GM21360 (cell line): ENCODE measurements around the gene CHRNE.
"Not testable (repeated sequence)": the region's sequence is repeated elsewhere in the genome, so short reads cannot be mapped to it uniquely, and the experiment has no call there.

ENCODE experiments used
- ATAC-seq: cut with Tn5 transposase; IDR thresholded peaks from one replicate; pipeline ENCODE4 v1.9.1; 2021; ENCODE audit warnings: mild to moderate bottlenecking, moderate library complexity; ENCODE audit not compliant: unreplicated experiment

The CHRNE gene

DNA sequence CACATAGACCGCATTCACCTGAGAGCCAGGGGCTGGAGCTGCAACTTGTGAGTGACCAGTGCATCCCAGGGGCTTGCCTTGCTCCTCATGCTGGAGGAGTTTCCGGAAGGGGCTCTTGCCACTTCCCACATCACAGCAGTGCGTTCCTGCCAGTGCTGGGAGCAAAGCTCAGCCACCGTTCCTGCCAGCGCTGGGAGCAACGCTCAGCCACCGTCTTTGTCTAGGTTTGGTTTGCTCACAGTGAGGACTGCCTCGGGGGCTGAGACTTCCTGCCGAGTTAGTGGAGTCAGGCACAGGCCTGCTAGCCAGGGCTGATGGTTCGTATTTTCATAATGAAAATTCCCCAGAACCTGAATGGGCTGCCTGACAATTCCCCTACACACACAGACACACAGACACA, 5.4 kb upstream of the CHRNE start:
- ATAC-seq, result no peak

DNA sequence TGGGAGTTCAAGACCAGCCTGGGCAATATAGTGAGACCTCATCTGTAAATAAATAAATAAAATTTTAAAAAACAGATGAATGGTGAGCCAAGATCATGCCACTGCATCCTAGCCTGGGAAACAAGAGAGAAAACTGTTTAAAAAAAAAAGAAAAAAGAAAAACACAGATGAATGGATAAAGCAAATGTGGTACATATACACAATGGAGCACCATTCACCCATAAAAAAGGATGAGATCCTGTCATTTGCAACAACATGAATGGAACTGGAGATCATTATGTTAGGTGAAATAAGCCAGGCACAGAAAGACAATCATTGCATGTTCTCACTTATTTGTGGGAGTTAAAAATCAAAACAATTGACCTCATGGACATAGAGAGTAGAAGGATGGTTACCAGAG, 3.7 kb upstream of the CHRNE start:
- ATAC-seq, result not testable (repeated sequence)

DNA sequence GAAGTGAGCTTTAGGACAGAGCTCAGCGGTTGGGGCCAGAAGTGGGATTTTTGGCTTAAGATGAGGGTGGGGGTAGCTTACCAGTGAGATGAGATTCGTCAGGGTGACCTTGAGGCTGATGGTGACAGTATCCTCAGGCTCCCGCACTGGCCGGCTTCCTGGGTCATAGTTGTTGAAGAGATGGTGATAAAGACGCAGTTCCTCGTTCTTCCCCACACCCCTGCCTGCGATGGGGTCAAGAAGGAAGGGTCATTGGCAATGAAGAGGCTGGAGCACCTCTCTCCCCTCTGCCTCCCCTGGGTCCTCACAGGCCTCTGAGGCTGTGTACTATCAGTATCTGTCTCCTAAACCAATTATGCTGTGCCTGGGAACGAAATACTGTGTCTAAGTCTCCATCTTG, 358 bp downstream of the CHRNE start:
- ATAC-seq, result no peak

DNA sequence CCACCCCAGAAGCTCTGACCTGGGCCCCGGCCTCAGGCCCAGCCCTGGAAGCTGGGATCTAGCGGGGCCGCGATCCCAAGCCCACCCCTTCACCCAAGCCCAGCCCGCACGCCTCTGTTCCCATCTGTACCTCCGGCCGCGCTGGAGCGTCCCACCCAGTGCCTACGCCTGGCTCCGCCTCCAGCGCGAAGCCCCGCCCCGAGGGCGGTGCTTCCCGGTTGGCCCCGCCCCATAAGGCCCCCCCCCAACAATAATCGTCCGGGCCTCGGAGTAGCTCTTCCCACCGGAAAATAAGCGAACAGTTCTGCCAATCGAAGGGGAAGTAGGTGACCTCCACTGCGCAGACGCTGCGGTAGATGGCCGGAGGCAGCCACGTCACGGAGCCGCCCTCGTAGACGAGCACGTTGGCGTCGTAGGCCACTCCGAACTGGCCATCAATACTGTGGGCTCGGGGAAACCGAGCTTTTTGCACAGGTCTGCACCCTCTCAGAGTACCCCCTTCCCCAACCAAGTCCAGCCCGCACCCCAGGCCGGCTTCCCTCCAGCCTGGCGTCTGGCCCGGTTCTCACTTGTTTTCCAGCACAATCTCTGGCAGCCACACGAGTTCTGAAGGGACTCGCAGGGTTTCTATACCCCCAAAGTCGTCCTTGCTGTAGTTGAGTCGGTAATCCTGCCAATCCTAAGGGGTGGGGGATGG, 1.1 kb downstream of the CHRNE start:
- no peak for ATAC-seq

DNA sequence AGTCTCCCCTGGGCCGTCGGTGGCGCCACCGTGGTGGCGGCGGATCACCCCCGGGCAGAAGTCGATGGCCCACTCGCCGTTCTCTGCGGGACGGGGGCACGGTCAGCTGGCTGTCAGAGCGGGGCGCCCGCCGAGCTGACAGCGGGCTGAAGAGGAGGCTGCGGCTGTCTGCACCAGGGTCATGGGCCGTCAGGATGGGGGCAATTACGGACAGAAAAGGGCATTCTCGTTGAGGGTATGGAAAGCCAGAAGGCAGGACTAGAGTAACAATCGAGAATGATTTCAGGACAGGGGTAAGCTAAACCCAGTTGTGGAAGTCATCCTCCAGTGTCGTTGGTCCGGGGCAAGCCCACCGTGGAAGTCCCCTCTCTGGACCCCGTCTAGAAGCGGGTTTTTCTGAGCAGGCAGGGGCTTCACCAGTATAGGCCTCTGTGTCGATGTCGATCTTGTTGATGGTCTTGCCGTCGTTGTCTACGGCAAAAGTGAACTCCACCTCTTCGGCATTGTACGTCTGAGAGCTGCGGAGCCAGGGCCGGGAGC, 1.7 kb downstream of the CHRNE start:
- no peak for ATAC-seq

DNA sequence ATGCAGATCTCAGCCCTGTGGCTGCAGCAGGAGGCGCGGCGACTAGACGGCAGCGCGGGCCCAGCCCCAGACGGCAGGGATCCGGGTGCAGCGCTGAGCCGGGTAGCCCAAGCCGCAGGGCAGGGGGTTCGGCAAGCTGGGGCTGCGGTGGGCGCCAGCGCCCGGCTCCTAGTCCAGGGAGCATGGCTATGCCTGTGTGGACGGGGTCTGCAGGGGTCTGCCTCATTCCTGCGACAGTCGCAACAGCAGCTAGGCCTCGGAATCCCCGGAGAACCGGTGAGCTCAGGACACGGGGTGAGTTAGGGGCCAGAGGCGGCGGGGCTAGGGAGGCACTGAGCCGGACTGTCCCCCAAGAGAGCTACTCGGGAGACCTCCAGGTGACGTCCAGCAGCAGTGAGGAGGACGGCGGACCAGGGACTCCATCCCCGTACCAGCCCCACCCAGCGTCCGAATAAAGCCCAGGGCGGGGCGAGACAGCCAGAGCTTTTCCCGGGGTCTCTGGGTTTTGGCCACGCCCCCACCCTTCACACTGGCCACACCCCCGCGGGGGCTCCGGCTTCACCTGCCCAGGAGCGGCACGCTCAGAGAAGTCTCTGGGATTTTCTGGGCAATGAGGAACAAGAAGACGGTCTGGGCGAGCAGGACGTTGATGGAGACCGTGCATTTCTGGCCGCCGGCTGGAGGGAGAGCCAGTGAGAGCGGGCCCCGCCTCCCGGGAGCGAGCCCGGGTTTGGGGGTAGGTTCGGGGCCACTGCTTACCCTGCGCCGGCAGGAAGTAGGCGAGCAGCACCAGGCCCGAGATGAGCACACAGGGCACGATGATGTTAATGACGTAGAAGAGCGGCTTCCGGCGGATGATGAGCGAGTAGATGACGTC, 2.4 kb downstream of the CHRNE start:
- ATAC-seq, result no peak

DNA sequence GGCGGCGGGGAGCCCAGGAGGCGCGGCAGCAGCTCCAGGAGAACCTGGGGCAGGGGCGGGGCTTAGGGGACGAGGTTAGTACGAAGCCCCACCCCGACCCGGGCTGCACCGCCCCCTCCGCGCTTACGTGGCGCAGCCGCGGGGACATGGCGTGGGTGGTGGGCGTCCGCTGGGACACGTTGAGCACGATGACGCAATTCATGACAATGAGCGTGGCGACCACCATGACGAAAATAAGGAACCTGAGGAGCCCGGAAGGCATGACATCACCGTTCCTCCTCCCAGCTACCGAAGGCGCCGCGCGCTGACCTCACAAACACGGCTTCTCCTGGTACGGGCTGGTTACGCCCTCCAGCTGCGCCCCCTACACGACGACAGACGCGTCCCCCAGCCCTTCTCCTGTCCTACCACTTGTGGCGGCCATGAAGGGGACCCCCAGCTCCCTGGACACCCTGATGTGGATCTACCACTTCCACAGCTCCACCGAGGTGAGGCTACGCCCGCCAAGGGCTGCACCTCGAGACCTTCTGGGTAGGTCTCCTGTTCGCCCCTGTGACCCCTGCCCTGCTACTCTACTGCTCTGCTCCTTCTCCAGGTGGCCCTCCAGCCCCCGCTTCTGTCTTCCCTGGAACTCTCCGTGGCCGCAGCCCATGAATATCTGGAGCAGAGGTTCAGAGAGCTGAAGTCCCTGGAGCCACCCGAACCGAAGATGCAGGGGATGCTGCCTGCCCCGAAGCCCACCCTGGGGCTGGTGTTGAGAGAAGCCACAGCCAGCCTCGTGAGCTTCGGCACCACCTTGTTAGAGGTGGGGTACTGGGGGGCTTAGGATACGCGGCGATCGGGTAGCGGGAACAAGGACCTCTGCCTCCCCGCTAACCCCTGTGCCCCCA, 3.3 kb downstream of the CHRNE start, which contains the start of gene C17orf107:
TSS of gene C17orf107 (plus strand) at position 196 of the 890 bp plus-strand sequence. CDS start at position 423, 227 bp downstream.
- no peak for ATAC-seq

DNA sequence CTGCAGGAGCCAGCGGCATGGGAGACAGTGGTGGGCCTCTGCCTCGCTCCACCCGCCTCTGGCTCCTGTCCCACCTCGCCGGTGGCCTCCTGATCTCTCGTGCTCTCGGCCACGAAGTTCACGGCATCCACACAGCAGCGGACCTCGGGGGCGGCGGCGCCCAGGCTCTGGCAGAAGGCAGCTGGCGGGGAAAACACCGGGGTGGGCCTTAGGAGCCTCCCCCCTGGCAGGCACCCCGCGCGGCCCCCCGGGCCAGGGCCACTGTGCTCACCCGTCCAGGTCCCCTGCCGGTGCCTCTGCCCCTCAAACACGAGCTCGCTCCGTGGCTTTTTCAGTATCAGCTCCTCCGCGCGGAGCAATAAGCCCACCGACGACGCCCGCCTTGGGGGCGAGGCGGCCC, 4.0 kb downstream of the CHRNE start:
- no peak for ATAC-seq

DNA sequence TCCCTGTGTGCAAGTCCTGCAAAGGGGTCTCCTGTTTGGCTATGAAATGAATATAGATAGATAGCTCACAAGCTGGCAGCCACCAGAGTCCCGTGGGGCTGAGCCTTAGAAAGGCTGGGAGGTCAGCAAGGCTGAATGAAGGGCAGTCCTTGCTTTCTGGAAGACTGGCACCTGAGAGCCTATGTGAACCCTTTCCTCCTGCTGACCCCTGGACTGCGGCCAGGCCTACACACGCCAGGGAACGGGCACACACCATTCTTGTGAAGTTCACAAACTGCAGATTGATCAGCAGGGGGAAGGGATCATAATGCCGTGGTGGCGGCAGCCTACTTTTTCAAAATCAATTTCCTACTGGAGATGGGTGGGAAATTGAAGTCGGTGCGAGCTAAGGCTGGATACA, 4.5 kb downstream of the CHRNE start:
- ATAC-seq, result no peak

DNA sequence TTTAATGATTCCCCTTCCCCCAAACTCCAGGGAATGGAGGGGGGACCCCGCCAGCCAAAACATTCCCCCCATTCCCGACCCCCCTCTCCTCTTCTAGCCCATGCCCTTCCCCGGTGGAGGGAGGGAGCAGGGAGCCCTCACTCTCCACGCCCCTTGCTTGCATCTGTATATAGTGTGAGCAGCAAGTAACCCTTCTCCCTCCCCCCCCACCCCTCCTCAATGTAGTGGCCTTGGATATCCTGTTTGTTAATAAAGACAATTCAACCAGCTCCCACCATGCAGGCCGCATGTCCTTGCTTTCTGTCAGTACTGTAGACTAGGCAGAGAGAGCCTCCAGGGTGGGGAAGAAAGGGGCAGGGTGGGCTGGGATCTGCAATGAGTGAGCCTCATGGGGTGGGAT, 5.1 kb downstream of the CHRNE start:
- no peak for ATAC-seq

DNA sequence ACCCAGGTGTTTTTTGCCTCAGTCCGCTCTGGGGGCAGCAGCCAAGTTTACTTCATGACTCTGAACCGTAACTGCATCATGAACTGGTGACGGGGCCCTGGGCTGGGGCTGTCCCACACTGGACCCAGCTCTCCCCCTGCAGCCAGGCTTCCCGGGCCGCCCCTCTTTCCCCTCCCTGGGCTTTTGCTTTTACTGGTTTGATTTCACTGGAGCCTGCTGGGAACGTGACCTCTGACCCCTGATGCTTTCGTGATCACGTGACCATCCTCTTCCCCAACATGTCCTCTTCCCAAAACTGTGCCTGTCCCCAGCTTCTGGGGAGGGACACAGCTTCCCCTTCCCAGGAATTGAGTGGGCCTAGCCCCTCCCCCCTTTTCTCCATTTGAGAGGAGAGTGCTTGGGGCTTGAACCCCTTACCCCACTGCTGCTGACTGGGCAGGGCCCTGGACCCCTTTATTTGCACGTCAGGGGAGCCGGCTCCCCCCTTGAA, 5.7 kb downstream of the CHRNE start:
- no peak for ATAC-seq

DNA sequence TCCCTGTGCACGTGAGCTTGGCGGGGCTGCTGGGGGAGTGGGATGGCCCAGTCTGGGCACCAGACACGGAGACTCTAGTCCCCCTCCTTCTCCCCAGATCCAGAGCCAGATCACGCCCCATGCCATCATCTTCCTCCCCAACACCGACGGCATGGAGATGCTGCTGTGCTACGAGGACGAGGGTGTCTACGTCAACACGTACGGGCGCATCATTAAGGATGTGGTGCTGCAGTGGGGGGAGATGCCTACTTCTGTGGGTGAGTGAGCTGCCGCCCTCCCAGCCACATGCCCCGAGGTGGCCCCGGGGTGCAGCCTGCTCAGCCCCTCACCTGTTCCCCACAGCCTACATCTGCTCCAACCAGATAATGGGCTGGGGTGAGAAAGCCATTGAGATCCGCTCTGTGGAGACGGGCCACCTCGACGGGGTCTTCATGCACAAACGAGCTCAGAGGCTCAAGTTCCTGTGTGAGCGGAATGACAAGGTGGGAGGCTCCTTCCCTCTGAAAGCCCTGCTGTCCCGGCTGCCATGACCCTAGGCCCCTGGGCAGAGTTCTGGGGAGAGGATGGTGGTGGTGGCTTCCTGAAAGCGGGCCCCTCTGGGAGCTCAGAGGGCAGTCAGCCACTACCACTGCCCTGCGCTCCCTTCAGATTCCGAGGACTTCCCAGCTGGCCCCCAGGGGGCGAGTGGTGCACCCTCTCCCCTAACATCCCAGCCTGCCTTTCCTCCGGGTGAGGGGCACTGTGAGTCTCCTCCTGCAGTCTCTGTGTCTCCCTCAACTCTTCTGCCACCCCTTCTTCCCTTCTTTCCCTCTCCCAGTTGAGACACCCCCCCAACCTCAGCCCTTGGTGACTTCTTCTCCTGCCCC, 6.3 kb downstream of the CHRNE start:
- ATAC-seq, result no peak

DNA sequence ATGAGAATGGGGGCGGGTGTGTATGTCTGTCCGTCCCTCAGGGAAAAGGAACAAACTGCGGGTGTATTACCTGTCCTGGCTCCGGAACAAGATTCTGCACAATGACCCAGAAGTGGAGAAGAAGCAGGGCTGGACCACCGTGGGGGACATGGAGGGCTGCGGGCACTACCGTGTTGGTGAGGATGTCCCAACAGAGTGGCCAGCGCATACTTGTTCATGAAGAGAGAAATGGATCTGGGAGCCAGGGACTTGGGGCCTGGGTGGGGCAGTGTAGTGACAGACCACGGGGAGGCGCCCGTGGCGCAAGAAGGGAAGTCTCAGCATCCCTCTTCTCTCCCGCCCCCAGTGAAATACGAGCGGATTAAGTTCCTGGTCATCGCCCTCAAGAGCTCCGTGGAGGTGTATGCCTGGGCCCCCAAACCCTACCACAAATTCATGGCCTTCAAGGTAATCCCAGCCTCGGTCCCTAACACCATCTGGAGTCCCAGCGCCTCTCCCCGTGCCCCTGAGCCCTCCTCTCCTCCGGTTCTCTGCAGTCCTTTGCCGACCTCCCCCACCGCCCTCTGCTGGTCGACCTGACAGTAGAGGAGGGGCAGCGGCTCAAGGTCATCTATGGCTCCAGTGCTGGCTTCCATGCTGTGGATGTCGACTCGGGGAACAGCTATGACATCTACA, 7.1 kb downstream of the CHRNE start:
- ATAC-seq, result no peak

DNA sequence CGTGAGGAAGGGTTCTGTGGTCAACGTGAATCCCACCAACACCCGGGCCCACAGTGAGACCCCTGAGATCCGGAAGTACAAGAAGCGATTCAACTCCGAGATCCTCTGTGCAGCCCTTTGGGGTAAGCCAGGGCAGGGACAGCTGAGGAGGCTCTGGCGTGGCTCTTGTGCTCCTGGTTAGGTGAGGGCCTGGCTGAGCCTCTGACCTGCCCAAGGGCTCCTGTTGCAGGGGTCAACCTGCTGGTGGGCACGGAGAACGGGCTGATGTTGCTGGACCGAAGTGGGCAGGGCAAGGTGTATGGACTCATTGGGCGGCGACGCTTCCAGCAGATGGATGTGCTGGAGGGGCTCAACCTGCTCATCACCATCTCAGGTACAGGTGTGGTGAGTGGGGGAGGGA, 7.8 kb downstream of the CHRNE start:
- no peak for ATAC-seq

DNA sequence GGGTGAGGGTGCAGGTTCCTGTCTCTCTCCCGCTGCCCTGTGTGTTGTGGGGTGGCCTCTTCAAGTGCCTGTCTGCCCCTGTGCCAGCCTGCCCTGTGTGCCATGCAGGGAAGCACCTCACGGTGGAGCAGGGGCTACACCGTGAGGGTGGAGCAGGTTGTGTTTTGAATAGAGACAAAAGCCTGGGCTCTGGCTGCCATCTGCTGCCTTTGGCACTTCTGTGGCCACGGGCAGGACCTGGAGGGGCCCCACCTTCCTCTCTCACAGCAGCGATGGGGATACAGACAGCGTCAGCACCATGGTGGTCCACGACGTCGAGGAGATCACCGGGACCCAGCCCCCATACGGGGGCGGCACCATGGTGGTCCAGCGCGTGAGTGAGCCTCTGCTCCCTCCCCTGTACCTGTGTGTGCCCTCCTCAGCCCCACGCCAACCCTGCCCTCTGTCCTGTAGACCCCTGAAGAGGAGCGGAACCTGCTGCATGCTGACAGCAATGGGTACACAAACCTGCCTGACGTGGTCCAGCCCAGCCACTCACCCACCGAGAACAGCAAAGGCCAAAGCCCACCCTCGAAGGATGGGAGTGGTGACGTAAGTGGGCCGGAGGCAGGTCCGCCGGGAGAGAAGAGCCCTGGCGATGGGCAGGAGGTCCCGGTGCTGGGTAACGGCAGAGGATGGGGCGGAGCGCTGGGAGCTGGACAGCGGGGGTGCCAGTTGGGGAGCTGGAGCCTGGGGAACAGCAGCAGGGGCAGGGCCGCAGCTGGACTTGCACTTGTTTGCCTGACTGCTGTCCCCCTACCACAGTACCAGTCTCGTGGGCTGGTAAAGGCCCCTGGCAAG, 9.0 kb downstream of the CHRNE start:
- no peak for ATAC-seq

DNA sequence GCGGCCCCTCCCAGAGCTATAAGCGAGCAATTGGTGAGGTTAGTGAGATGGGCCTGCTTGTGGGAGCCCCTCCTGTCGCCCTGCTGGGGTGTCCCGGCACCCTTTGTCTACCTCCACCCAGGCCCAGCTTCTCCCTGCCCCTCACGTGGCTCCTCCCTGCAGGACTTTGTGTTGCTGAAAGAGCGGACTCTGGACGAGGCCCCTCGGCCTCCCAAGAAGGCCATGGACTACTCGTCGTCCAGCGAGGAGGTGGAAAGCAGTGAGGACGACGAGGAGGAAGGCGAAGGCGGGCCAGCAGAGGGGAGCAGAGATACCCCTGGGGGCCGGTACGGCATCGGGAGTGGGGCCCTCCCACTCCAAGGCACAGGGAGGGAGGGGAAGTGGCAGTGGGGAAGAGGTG, 9.6 kb downstream of the CHRNE start:
- no peak for ATAC-seq

DNA sequence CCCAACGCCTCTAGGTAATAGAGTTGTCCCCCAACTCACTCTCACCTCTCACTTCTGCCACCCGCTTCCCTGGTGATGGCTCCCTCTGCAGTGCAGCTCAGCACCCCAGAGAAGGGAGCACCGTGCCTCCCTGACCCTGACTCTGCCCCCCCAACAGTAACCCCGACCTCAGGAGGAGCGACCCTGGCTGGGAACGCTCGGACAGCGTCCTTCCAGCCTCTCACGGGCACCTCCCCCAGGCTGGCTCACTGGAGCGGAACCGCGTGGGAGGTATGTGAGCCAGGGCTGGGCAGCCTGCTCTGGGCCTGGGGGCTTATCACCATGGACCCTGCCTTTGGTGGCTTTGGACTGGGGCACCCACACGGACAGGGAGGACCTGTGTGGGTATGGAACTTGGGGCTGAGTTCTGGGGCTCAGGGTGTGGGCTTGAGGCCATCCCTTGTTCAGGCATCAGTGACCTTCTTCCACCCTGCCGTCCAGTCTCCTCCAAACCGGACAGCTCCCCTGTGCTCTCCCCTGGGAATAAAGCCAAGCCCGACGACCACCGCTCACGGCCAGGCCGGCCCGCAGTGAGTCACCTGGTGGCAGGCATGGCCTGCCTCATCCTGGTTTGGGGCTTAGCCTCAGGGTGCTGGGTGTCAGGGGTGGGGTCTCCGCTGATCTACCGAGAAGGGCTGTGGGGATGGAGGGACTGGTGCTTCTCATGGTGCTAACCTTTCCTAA, 10.2 kb downstream of the CHRNE start:
- ATAC-seq, result no peak
